ENCODE results near the gene EXD1.
"Not testable (repeated sequence)": the region's sequence is repeated elsewhere in the genome, so short reads cannot be mapped to it uniquely, and the experiment has no call there.

EXD1 gene

DNA sequence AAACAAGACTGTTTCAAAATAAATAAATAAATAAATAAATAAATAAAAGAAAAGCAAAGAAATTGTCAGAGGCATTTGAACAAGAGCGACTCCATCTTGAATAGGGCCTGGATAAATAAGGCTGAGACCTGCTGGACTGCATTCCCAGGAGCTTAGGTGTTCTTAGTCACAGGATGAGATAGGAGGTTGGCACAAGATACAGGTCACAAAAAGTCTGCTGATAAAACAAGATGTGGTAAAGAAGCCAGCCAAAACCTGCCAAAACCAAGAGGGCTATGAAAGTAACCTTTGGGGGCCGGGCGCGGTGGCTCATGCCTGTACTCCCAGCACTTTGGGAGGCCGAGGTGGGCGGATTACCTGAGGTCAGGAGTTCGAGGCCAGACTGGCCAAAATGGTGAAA lies 91.4 kb downstream of the EXD1 start:
- not testable (repeated sequence) for DNase-seq

DNA sequence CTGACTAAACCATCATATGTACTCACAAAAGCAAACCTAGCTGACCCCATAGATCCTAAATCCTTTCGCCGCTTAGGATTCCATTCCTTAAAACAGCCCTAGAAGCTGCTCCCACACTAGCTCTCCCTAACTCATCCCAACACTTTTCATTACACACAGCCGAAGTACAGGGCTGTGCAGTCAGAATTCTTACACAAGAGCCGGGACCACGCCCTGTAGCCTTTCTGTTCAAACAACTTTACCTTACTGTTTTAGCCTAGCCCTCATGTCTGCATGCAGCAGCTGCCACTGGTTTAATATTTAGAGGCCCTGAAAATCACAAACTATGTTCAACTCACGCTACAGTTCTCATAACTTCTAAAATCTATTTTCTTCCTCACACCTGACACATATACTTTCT lies 95.0 kb downstream of the EXD1 start:
- DNase-seq = not testable (repeated sequence)

- DNase-seq = no peak
Measured at GRCh38 chr15:41133454-41133853, 97.1 kb downstream of the EXD1 start.

Measured in stimulated activated CD4-positive, alpha-beta T cell treated with anti-CD3 and anti-CD28 coated beads, Interleukin-1b, Interleukin-23, amount 100 ng/mL, for 48 hours (primary cell).